Pulmonary artery endothelial cell (primary cell): ENCODE results near the gene LMOD2. TPM values are rescaled to one million over a fixed set of nuclear protein-coding genes. Genes with fewer than 3 reads are reported as not detected.

Source experiments
- DNase-seq: peaks from one replicate; pipeline ENCODE4 v3.0.0-alpha.2; 2011; ENCODE audit warnings: low read depth, low spot score
- total RNA-seq: library from RNA; depleted of rRNA; stranded (reverse); fragments of >200 nt; gene quantifications from 2 replicates; pipeline ENCODE4 v1.2.3, GENCODE V29; 2014

LMOD2 gene
- total RNA-seq, 1 donor from 2014 or later = 0.07 TPM

- DNase-seq = no peak
These were observed 16.0 kb upstream of the LMOD2 start for GRCh38 chr7:123639631-123640030.

GRCh38 chr7:123640583-123640982 lies 15.1 kb upstream of the LMOD2 start:
- no peak for DNase-seq

GRCh38 chr7:123641901-123642300 lies 13.8 kb upstream of the LMOD2 start:
- DNase-seq = no peak

- DNase-seq = peak; percentile 75
These were observed 11.9 kb upstream of the LMOD2 start for GRCh38 chr7:123643495-123644441.

- no peak for DNase-seq
These were observed 10.2 kb upstream of the LMOD2 start for GRCh38 chr7:123645516-123645915.

- no peak for DNase-seq
These were observed 8.4 kb upstream of the LMOD2 start for GRCh38 chr7:123647106-123647730.

- no peak for DNase-seq
These were observed 5.7 kb upstream of the LMOD2 start for GRCh38 chr7:123649964-123650363.

GRCh38 chr7:123650595-123650994 lies 5.1 kb upstream of the LMOD2 start:
- no peak for DNase-seq

- no peak for DNase-seq
These were observed 3.3 kb upstream of the LMOD2 start for GRCh38 chr7:123652406-123652805.

GRCh38 chr7:123653162-123653561 lies 2.5 kb upstream of the LMOD2 start:
- no peak for DNase-seq

- no peak for DNase-seq
These were observed 1.1 kb downstream of the LMOD2 start for GRCh38 chr7:123656544-123657303.

GRCh38 chr7:123657304-123657685 lies 1.6 kb downstream of the LMOD2 start:
- no peak for DNase-seq

- no peak for DNase-seq
These were observed 2.4 kb downstream of the LMOD2 start for GRCh38 chr7:123658023-123658422.

GRCh38 chr7:123660514-123661354 lies 5.1 kb downstream of the LMOD2 start:
- DNase-seq = no peak

- DNase-seq = no peak
These were observed 6.1 kb downstream of the LMOD2 start for GRCh38 chr7:123661765-123662164.

- no peak for DNase-seq
These were observed 6.6 kb downstream of the LMOD2 start for GRCh38 chr7:123662293-123662692.

GRCh38 chr7:123662755-123663154 lies 7.1 kb downstream of the LMOD2 start:
- DNase-seq = no peak

GRCh38 chr7:123663200-123663599 lies 7.5 kb downstream of the LMOD2 start:
- DNase-seq = no peak

- DNase-seq = no peak
These were observed 9.5 kb downstream of the LMOD2 start for GRCh38 chr7:123665157-123665556.

- DNase-seq = no peak
These were observed 10.2 kb downstream of the LMOD2 start for GRCh38 chr7:123665896-123666295.

- no peak for DNase-seq
These were observed 10.8 kb downstream of the LMOD2 start for GRCh38 chr7:123666492-123666891.
